ENCODE measurements around the gene VAC14.
A peak's percentile ranks its signal among the peaks of the same experiment; 100 is the strongest.
"Not testable (repeated sequence)": the region's sequence is repeated elsewhere in the genome, so short reads cannot be mapped to it uniquely, and the experiment has no call there.

VAC14 gene

DNA sequence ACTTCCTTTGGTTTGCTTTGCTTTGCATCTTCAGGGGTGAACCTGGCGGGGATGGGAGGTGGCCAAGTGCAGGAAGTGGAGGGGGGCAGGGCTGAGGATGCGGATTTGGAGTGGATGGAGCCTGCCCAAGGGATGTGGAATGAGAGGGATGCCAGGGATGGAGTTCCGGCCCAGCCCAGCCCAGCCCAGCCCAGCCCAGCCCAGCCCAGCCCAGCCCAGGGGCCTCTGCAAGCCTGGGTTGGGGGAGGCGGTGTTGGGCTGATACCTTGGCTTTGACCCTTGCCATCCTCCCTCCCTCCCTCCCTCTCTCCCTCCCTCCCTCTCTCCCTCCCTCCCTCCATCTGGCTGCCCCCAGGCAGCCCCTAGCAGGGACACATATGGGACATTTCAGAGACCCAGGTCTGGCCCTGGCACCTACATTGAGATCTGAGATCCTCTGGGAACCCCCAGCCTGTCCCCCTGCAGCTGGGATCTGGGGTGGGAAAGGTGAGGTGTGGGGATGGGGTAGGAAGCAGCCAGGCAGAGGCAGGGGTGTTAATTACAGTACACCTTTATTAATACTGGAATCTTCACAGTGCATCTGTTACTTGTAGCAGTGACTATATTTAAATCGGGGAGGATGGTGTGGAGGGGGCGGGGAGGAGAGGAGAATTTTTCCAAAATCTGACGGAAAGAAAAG is 140.1 kb downstream of the VAC14 start:
- no peak for DNase-seq (ENCODE audit: low read depth)

- no peak for DNase-seq (ENCODE audit: low read depth)
These were observed 140.8 kb downstream of the VAC14 start for GRCh38 chr16:70659953-70660671.

DNA sequence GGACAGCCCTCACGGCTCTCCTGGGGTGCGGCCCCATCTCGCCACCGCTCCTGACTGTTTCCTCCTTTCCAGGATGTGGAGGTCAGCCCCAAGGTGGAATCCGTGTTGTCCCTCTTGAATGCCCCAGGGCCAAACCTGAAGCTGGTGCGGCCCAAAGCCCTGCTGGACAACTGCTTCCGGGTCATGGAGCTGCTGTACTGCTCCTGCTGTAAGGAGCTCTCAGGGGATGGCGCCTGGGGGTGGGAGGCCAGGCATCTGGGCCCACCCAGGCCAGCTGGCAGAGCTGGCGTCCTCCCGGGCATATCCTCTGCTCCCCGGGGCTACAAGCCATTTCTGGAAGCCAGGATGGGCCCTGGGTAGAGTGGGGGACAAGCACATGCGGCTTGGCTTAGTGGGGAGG is 141.4 kb downstream of the VAC14 start:
- no peak for DNase-seq (ENCODE audit: low read depth)

DNA sequence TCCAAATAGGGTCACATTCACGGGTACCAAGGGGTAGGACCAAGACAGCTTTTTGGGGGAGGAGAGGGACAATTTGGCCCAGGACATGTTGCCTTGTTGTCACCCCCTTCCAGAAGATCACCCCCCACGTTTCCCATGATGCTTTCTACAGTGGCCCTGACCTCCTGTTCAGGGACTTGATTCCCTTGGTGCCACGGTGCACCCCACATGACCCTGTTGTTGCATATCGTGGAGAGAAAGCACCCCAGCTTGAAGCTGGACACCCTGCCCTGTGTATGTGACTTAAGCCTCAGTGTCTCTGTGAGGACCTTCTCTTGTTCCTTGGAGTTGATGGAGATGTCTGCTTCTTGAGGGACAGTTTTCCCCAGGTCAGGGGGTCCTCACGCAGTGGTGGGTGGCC is 142.0 kb downstream of the VAC14 start:
- no peak for DNase-seq (ENCODE audit: low read depth)

DNA sequence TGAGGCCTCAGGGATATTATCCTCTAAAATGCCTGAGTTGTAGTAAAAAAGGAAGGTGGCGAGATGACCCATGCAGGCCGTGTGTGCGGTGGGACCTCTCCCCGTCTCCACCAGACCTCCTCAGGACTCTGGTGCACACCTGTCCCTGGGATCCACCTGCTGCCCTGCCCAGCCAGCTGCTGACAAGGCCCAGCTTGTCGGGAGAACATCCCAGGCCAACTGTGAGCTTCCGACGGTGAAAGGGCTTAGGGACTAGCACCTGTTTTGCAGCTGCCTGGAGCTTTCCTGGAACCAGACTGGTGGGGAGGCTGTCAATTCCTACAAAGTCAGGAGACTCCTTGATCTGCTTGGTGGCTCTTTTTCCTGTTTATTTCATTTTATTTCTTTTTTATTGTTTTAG is 143.0 kb downstream of the VAC14 start:
- DNase-seq (ENCODE audit: low read depth), result no peak

DNA sequence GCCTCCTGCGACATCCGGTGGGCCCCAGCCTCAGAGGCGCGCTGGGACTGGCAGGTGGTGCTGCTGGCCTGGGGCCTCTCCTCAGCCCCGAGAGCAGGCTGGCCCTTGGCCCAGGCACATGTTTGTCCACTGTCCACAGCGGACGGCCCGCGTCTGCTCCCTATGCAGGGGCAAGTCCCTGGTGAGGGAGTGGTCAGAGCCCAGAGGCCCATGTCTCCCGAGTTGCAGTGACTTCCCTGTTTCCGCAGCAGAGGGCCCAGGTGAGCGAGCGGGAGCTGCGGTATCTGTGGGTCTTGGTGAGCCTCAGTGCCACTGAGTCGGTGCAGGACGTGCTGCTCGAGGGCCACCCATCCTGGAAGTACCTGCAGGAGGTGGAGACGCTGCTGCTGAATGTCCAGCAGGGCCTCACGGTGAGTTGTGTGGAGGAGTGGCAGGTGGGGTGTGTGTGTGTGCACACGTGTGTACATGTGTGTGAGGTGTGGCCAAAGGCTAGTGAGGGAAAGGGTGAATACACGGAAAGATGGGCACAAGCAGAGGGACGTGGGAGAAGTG is 144.2 kb downstream of the VAC14 start:
- DNase-seq (ENCODE audit: low read depth), result no peak

- DNase-seq (ENCODE audit: low read depth), result no peak
These were observed 144.8 kb downstream of the VAC14 start for GRCh38 chr16:70656065-70656711.

GRCh38 chr16:70653809-70654771 is 146.9 kb downstream of the VAC14 start:
- DNase-seq (ENCODE audit: low read depth), result peak; percentile 62

DNA sequence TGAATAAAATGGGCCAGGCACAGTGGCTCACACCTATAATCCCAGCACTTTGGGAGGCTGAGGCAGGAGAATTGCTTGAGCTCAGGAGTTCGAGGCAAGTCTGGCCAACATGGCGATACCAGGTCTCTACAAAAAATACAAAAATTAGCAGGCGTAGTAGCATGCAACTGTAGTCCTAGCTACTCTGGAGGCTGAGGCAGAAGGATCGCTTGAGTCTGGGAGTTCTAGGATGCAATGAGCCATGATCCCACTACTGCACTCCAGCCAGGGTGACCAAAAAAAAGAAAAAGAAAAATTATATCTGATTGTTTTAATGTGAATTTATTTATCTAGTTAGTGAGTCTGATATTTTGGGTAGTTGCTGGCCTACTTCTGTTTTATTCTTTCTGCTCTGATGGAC is 147.6 kb downstream of the VAC14 start:
- no peak for DNase-seq (ENCODE audit: low read depth)

DNA sequence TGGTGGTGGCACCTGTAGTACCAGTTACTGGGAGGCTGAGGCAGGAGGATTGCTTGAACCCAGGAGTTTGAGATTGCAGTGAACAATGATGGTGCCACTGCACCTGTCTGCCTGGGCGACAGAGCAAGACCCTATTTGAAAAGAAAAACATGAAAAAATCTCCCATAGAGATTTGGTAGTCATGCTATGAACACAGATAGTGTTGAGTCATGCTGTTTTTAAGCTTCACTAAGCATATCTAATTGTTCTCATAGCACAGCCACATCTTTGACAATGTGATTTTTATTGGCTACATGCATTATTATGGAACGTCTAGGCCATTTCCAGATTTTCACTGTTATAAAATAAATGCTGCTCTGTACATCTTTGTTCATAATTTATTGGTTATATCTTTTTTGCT is 148.6 kb downstream of the VAC14 start:
- no peak for DNase-seq (ENCODE audit: low read depth)

GRCh38 chr16:70651524-70651923 is 149.4 kb downstream of the VAC14 start:
- DNase-seq (ENCODE audit: low read depth), result no peak

DNA sequence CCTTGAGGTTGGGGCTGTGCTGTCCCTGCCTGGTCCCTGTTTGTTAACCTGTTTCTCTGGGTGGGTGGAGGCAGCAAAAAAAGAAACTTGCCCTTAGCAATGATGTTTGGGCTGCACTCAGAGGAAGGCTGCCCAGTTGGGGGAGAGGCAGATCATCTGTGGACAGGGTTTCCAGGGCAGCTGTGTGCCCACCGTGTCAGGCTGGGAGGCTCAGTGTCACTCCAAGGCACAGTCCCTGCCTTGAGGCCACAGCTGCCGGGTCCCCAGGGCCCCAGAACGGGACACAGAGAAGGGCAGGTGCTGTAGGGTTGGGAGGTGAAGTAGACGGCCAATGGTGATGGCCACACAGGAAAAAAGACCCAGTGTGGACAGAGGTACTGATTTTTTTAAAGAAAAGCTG is 150.7 kb downstream of the VAC14 start:
- DNase-seq (ENCODE audit: low read depth), result no peak

GRCh38 chr16:70649300-70649699 is 151.7 kb downstream of the VAC14 start:
- DNase-seq (ENCODE audit: low read depth), result no peak

DNA sequence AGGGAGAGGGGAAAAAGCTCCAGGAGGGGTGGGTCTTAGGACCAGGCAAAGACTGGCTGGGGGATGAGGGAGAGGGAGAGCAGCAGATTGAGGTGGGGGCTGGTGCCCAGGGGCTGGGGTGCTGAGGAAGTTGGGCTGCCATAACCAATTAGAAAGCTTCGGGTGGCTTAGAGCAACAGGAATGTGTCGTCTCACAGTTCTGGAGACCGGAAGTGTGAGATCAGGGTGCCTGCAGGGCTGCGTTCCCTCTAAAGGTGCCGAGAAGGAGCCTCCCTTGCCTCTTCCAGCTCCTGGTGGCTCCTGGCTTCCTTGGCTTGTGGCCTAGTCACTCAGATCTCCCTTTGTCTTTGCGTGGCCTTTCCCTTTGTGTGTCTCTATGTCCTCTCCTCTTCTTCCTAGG is 152.4 kb downstream of the VAC14 start:
- DNase-seq (ENCODE audit: low read depth), result no peak

DNA sequence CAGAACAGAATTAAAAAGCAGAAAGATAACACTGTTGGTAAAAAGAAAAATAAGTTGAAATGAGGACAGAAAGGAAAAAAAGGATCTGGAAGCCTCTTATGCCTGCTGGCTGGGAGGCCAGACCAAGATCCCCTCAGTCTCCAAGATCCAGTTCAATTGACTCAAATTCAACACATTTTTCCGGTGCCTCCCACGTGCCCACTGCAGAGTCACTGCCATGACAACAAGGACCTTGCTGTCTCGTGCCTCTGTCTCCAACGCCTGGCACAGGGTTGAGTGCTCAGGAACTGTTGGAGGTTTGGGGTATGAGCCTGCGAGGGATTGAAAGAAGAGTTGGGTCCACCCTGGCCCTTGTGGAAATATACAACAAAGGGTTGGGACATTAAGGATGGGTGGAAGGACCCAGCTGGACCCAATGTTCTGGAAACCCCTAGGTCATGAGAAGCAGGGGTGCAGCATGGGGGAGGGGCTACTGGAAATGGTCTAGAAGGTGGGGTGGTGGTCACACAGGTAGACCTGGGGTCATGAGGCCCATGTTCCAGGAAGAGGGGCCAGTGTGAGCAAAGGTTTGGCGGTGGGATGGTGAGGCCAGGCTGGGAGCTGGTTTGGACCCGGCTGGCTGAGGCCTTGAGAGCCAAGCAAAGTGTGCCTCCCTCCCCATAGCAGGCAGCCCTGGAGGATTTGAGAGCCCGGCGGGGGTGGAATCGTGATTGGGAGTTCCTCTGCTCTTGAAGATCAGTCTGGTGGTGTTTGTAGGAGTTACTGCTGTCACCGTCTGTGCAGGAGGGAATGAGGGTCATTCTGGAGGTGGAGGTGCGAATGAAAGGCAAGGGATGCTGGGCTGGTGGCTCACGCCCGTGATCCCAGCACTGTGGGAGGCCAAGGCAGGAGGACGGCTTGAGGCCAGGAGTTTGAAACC is 153.3 kb downstream of the VAC14 start:
- DNase-seq (ENCODE audit: low read depth), result no peak

DNA sequence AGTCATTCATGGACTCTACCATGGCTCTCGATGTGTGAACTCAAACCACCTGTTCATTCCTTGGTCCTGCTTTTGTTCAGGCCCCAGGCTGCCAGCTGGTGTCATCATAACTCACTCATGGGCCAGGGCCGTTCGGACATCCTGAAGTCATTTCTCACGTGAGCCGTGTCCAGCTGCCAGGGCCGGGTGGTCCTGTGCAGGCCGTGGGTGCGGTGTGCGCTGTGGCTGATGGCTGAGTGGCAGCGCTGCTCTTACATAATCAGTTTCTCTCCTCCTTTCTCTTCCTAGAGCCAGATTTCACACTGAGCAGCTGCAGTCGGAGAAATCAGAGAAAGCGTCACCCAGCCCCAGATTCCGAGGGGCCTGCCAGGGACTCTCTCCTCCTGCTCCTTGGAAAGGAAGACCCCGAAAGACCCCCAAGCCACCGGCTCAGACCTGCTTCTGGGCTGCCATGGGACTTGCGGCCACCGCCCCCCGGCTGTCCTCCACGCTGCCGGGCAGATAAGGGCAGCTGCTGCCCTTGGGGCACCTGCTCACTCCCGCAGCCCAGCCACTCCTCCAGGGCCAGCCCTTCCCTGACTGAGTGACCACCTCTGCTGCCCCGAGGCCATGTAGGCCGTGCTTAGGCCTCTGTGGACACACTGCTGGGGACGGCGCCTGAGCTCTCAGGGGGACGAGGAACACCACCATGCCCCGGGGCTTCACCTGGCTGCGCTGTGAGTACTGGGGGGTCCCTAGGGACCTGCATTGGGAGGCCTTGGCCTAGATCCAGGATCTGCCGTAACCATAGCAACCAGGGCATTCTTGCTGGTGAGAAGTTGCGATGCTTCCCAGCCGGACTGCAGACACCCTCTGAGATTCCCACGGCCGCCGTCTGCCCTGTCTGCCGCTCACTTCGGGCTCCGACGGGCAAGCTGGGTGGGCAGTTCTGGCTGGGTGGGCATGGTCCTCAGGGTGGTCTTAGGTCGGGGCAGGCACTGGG is 154.4 kb downstream of the VAC14 start, which contains the start of gene IL34:
TSS of gene IL34 (plus strand) at position 300 of the 982 bp plus-strand sequence. CDS start at position 689, 389 bp downstream.
- DNase-seq (ENCODE audit: low read depth), result no peak

DNA sequence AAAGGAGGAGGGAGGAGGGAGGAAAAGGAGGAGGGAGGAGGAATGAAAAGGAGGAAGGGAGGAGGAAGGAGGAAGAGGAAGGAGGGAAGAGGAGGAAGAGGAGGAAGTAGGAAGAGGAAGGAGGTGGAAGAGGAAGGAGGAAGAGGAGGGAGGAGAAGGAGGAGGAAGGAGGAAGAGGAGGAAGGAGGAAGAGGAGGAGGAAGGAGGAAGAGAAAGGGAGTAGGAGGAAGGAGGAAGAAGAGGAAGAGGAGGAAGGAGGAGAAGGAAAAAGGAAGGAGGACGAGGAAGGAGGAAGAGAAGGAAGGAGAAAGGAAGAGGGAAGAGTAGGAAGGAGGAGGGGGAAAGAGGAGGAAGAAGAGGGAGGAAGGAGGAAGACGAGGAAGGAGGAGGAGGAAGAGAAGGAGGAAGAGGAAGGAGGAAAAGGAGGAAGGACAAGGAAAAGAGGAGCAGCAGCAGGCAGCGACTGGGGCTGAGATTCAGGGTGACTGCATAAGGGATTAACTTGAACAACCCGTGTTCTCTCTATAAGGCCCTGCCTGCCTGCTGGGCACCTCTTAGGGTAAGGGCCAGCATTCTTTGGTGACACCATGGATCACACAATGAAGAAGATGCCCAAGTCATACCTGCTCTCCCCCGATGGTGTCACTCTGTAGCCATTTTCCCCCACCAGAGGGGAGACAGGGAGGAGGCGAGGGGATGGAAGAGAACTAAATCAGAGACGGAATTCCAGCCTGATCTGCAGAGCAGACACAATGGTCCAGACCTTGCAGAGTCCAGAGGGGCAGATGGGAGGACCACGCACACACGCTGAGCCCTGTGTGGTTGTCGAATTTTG is 156.0 kb downstream of the VAC14 start:
- DNase-seq (ENCODE audit: low read depth), result no peak

- not testable (repeated sequence) for DNase-seq (ENCODE audit: low read depth)
These were observed 157.7 kb downstream of the VAC14 start for GRCh38 chr16:70643264-70643663.

Measured in stimulated activated CD8-positive, alpha-beta memory T cell treated with anti-CD3 and anti-CD28 coated beads, Interleukin-15, amount 100 ng/mL, for 24 hours (primary cell).